ENCODE measurements around the gene REEP1. TPM values are rescaled to one million over a fixed set of nuclear protein-coding genes. Genes with fewer than 3 reads are reported as not detected.
A peak's percentile ranks its signal among the peaks of the same experiment; 100 is the strongest.

Gene REEP1
- total and polyA plus RNA-seq, 10 donors: 0.57 to 7.6 (median 3.4) TPM

GRCh38 chr2:86300496-86300895, 36.9 kb downstream of the REEP1 start:
- intact Hi-C loops (cut with DNase I; ENCODE audit: low total_unique reads): no loop called here
- Histone ChIP-seq H3K9me3 (no peaks in the 10 kb centered on the region), H3K4me1 (peaks cover 0 to 24% (median 11%) of the 10 kb centered on the region in 6 donors), H3K27ac (peak overlapping the region in 5 of 8 donors; percentile 19 to 60 (median 24)), H3K27me3 (replicated peaks in 1 of 7) (peaks cover 0 to 5% (median 0%) of the 10 kb centered on the region in 7 donors), H3K4me3 (no peak overlapping the region), H3K36me3 (no peaks in the 10 kb centered on the region)
- TF ChIP-seq POLR2AphosphoS5 (IDR thresholded peaks at IDR 0.05) (no peak), CTCF (IDR thresholded peaks at IDR 0.05 in 8 of 11, conservative IDR thresholded peaks at IDR 0.05 in 3 of 11) (no peak), POLR2A (IDR thresholded peaks at IDR 0.05) (no peak)
- DNase-seq: no peak
- WGBS, 5 donors: 70 to 81% (median 75%) methylated on average over 3 of the region's 3 CpGs

- DNase-seq: no peak
- Histone ChIP-seq H3K27ac (peak overlapping the region in 4 of 8 donors; percentile 10 to 58 (median 50)), H3K36me3 (no peaks in the 10 kb centered on the region), H3K4me1 (peaks cover 0 to 24% (median 11%) of the 10 kb centered on the region in 6 donors), H3K4me3 (no peak overlapping the region), H3K27me3 (replicated peaks in 1 of 7) (peaks cover 0 to 5% (median 0%) of the 10 kb centered on the region in 7 donors), H3K9me3 (no peaks in the 10 kb centered on the region)
- intact Hi-C loops (cut with DNase I; ENCODE audit: low total_unique reads): no loop called here
- WGBS, 5 donors: 53 to 62% (median 61%) methylated on average over 11 of the region's 11 CpGs
- TF ChIP-seq POLR2AphosphoS5 (IDR thresholded peaks at IDR 0.05) (peak in 1 of 3 donors; percentile 55), CTCF (IDR thresholded peaks at IDR 0.05 in 8 of 11, conservative IDR thresholded peaks at IDR 0.05 in 3 of 11) (peak in 6 of 11 experiments; percentile 21 to 33 (median 30)), POLR2A (IDR thresholded peaks at IDR 0.05) (no peak)
Observed at GRCh38 chr2:86298411-86299390, 38.7 kb downstream of the REEP1 start.

GRCh38 chr2:86297382-86298147, 39.9 kb downstream of the REEP1 start:
- Histone ChIP-seq H3K27ac (peak overlapping the region in 1 of 8 donors; percentile 58), H3K9me3 (no peaks in the 10 kb centered on the region), H3K4me1 (peaks cover 0 to 24% (median 11%) of the 10 kb centered on the region in 6 donors), H3K4me3 (no peak overlapping the region), H3K36me3 (no peaks in the 10 kb centered on the region), H3K27me3 (replicated peaks in 1 of 7) (peaks cover 0 to 5% (median 0%) of the 10 kb centered on the region in 7 donors)
- intact Hi-C loops (cut with DNase I; ENCODE audit: low total_unique reads): no loop called here
- no peak for DNase-seq
- TF ChIP-seq CTCF (IDR thresholded peaks at IDR 0.05 in 8 of 11, conservative IDR thresholded peaks at IDR 0.05 in 3 of 11): peak in 4 of 11 experiments; percentile 10 to 35 (median 28)
- no peak for TF ChIP-seq POLR2AphosphoS5 (IDR thresholded peaks at IDR 0.05)
- WGBS, 5 donors: 62 to 69% (median 64%) methylated on average over 5 of the region's 5 CpGs
